Skin epidermis (tissue), 12 donors: ENCODE measurements around the gene SLC25A41.

Experiments
- H3K27ac ChIP-seq, 21 experiments: fragments of 200-600 bp; sonication (generic) in 11 of 21; one replicate each; pipeline ENCODE4 v1.5.0; 2020; ENCODE audit warnings: mild to moderate bottlenecking in 3 of 21, inconsistent platforms in 2 of 21, moderate library complexity in 2 of 21
- H3K4me3 ChIP-seq, 7 experiments: fragments of 200-600 bp; sonication (generic) in 2 of 7; one replicate each; pipeline ENCODE4 v1.5.0; 2020; ENCODE audit warnings: inconsistent platforms in 2 of 7, mild to moderate bottlenecking in 2 of 7, moderate library complexity in 1 of 7

SLC25A41 gene

DNA sequence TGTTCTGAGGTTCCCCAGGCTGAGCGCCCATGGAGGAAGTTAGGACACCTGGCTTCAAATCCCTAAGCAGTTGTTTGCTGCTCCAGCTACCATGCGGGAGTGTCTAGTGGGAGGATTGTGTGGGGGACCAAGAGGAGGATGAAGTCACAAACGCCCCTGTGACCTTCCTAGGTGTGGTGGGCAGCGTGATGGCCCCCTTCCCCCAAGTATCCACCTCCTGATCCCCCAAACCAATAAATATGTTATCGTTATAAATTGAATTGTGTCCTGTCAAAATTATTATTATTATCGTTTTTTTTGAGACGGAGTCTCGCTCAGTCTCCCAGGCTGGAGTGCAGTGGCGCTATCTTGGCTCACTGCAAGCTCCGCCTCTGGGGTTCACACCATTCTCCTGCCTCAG lies at the start of gene SLC25A41:
Gene SLC25A41, minus strand, starts transcription at position 101 of the 400 bp plus-strand sequence. Its CDS starts 70 bp downstream, at position 31.
- H3K27ac ChIP-seq = no peak within 1 kb of the TSS
- H3K4me3 ChIP-seq = no peak within 1 kb of the TSS

DNA sequence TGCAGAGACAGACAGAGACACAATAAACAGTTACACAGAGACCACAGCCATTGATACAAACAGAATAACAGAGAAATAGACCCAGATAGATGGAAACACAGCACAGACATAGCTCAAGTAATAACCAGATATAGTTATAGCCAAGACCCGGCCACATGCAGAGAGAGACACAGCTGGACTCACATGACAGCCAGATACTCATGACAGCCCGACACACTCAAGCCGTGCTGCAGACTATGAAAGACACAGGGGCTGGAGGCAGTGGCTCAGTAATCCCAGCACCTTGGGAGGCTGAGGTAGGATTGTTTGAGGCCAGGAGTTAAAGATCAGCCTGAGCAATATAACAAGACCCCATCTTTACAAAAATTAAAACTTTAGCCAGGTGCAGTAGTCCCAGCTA lies 49.7 kb upstream of the SLC25A41 start:
- Histone ChIP-seq H3K27ac (no peak overlapping the region), H3K4me3 (no peak overlapping the region)

DNA sequence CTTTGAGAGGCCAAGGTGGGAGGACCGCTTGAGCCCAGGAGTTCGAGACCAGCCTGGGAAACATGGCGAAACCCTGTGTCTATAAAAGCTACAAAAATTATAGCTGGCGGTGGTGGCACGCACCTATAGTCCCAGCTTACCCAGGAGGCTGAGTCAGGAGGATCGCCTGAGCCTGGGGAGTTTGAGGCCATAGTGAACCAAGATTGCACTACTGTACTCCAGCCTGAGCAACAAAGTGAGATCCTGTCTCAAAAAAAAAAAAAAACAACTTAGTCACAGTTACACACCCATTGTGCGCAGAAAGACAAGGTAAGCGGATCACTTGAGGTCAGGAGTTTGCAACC lies 48.8 kb upstream of the SLC25A41 start:
- peak overlapping the region in 14 of 21 experiments; percentile 60 to 96 (median 80) for H3K27ac ChIP-seq

GRCh38 chr19:6481541-6482342 lies 48.2 kb upstream of the SLC25A41 start, which contains the start of gene DENND1C:
Gene DENND1C (minus strand): TSS chr19:6481787. CDS start chr19:6481695, 92 bp downstream.
- peak within 1 kb of the TSS; percentile 15 to 49 (median 35) for H3K4me3 ChIP-seq
- peak within 1 kb of the TSS in 19 of 21 experiments; percentile 15 to 96 (median 79) for H3K27ac ChIP-seq

More for the DNA sequence above, 48.8 kb upstream of the SLC25A41 start:
- no peak overlapping the region for H3K4me3 ChIP-seq

DNA sequence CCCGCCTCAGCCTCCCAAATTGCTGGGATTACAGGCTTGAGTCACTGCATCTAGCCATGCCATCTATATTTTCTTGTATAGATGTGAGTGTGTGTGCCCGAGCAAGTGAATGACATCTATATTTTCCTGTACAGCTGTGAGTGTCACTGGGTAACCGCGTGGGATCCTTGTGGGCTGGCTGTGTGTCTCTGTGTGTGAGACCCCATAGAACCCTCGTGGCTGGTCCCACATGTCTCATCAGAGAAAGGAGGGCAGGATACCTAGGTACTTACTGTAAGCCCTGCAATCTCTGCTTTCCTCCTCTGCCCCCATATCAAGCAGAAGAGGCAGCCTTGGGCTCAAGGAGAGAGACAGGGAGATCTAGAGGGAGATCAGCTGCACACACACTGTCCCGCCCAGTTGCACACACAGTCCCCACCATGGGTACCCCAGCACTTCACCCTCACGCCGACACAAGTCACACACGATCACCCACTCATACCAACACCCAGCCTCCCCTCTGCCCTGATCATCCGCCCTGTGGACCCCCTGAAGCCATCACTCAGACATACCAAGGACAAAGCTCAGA lies 47.4 kb upstream of the SLC25A41 start:
- peak overlapping the region; percentile 15 to 49 (median 35) for H3K4me3 ChIP-seq

DNA sequence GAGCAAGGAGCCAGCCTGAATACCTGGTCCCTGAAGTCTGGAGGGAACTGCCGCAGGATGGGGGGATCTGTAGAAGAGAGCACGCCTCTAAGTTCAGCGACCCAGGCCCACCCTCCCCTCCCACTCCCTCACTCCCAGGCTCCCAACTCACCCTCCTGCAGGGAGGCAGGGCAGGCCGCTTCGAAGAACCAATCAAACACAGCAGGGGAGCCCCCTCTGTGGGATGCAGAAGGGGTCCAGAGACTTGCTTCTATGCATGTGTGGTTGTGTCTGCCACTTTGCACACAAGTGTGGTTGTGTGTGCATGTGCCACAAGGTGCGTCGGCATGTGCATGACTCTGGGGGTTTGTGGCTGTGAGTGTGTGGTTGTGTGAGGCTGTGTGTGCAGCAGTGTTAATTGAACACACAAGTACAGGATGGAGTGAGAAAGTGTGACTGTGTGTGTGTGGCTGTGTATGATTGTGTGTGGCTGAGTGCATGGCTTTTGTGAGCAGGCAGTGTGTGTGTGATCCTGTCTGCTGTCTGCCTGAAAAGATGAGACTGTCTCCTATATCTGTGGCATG lies 46.4 kb upstream of the SLC25A41 start:
- H3K4me3 ChIP-seq = no peak overlapping the region

More for the DNA sequence above, 47.4 kb upstream of the SLC25A41 start:
- H3K27ac ChIP-seq = peak overlapping the region in 19 of 21 experiments; percentile 15 to 96 (median 79)

GRCh38 chr19:6478815-6479214 lies 45.3 kb upstream of the SLC25A41 start:
- Histone ChIP-seq H3K27ac (no peak overlapping the region), H3K4me3 (no peak overlapping the region)

More for the DNA sequence above, 46.4 kb upstream of the SLC25A41 start:
- no peak overlapping the region for H3K27ac ChIP-seq

- Histone ChIP-seq H3K27ac (no peak overlapping the region), H3K4me3 (peak overlapping the region in 1 of 7 experiments; percentile 19)
These were observed 43.4 kb upstream of the SLC25A41 start for GRCh38 chr19:6476896-6477431.

GRCh38 chr19:6476155-6476895 lies 42.8 kb upstream of the SLC25A41 start:
- H3K4me3 ChIP-seq = peak overlapping the region in 1 of 7 experiments; percentile 19

GRCh38 chr19:6475321-6476108 lies 42.0 kb upstream of the SLC25A41 start:
- Histone ChIP-seq H3K4me3 (no peak overlapping the region), H3K27ac (no peak overlapping the region)

More at GRCh38 chr19:6476155-6476895, 42.8 kb upstream of the SLC25A41 start:
- no peak overlapping the region for H3K27ac ChIP-seq

DNA sequence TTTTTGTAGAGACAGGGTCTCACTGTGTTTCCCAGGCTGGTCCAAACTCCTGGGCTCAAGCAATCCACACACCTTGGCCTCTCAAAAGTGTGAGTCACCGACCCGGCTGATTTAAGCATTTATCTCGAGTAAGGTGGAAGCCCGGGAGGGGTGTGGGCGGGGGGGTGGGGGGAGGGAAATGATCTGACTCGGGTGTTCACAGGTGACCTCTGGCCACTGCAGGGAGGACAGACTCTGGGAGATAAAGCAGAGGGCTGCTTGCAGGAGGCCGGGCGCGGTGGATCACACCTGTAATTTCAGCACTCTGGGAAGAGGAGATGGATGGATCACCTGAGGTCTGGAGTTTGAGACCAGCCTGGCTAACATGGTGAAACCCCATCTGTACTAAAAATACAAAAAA lies 40.1 kb upstream of the SLC25A41 start:
- no peak overlapping the region for H3K4me3 ChIP-seq
- no peak overlapping the region for H3K27ac ChIP-seq

DNA sequence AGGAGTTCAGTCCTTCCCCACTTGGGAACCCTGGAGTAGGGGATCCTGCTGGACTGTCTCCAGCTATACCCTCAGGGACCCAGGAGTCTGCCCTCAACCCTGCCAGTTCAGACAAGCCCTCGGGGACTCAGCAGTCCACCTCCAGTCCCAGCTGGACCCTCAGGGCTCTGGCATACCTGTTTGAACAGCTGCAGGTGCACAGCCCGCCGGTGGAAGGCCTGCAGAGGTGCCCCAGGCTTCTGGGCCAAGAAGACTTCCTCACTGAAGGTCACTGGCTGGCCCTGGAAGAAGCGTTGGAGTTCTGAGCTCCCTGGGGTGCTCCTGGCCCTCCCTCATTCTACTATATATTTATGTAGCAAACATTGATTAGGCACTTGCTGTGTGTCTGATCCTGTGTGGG lies 39.1 kb upstream of the SLC25A41 start:
- no peak overlapping the region for H3K4me3 ChIP-seq
- H3K27ac ChIP-seq = no peak overlapping the region

DNA sequence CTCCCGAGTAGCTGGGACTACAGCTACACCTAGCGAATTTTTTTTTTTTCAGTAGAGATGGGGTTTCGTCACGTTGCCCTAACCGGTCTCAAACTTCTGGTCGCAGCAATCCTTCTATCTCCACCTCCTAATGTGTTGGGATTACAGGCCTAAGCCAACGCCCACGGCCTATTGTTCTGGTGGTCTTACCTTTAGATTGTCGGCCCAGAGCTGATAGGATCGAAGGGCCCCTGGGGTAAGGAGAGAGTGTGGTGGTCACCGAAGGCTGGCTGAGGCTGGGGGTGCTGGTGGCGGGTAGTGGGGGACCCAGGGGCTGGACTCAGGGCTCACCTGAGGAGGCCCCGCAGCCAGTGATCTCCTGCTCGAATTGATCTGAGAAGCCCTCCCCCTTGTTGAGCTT lies 37.5 kb upstream of the SLC25A41 start:
- Histone ChIP-seq H3K27ac (no peak overlapping the region), H3K4me3 (no peak overlapping the region)

DNA sequence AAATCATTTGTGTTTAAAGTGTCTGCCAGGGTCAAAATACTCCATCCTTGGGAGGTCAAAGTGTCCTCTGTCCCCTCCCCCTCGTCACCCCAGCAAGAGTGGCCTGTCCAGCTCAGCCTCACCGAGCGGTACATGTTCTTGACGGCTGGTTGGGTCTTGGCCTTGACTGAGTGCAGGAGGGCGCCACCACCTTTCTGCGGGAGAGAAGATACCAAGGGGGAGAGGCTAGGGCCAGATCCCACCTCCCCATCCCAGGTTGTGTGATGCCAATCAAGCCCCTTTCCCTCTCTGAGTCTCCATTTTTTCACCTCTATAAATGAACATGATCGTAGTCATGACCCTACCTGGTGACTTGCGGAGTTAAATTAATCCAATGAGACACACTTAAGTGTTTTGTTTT lies 36.6 kb upstream of the SLC25A41 start:
- Histone ChIP-seq H3K27ac (no peak overlapping the region), H3K4me3 (no peak overlapping the region)

DNA sequence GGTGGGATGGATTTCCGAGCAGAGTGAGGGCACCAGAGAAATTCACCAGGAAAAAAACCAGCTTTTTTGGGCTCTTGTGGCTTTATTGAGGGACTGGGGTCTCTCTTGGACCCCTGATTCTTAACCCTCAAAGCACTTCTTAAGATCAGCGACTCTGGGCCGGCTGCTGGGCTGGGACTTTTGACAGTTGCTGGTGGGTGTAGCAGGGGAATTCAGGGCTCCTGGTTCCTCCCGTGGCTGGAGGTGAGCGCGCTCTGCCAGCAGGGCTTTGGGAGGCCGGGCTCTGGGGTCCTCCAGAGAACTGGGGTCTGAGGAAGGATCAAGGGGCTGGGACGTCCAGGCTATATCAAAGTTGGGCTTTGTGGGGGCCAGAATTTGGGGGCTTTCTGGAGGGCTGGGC lies 33.8 kb upstream of the SLC25A41 start:
- H3K4me3 ChIP-seq = no peak overlapping the region
- H3K27ac ChIP-seq = no peak overlapping the region

DNA sequence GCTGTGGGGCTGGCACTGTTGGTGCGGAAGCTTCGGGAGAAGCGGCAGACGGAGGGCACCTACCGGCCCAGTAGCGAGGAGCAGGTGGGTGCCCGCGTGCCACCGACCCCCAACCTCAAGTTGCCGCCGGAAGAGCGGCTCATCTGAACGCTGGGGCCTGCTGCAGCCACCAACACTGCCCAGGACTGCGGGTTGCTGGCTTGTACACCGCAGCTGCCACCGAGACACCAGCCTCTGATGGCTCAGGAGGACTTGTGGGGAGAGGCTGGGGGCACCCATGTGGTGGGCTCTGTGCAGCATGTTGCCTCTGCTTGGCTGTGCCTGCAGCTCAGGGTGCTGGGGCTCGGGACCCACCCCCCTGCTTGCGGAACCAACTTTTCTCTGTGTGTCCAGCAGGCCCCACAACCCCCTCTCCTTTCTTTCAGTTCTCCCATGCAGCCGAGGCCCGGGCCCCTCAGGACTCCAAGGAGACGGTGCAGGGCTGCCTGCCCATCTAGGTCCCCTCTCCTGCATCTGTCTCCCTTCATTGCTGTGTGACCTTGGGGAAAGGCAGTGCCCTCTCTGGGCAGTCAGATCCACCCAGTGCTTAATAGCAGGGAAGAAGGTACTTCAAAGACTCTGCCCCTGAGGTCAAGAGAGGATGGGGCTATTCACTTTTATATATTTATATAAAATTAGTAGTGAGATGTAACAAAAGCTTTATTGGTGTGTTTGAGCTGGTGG lies 33.1 kb upstream of the SLC25A41 start:
- no peak overlapping the region for H3K4me3 ChIP-seq
- H3K27ac ChIP-seq = no peak overlapping the region

DNA sequence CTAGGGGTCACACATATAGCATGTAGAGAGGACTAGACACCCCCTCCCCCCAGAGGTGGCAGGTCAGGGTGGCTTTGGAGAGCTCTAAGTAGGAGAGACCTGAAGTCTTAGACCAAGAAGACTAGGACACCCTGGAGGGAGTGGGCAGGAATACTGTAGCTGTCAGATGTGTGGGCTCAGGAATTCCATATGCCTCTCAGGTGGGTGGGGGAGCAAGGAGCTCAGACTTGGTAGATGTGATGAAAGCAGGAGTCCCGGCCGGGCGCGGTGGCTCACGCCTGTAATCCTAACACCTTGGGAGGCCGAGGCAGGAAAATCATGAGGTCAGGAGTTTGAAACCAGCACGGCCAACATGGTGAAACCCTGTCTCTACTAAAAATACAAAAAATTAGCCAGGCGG lies 32.1 kb upstream of the SLC25A41 start:
- H3K27ac ChIP-seq = no peak overlapping the region
- no peak overlapping the region for H3K4me3 ChIP-seq

- Histone ChIP-seq H3K4me3 (peak overlapping the region in 5 of 7 experiments; percentile 30 to 69 (median 55)), H3K27ac (peak overlapping the region in 8 of 21 experiments; percentile 62 to 88 (median 82))
These were observed 31.4 kb upstream of the SLC25A41 start for GRCh38 chr19:6465006-6465405.
